Astrocyte (in vitro differentiated cells and primary cell): ENCODE measurements around the gene DNAH6. TPM values are rescaled to one million over a fixed set of nuclear protein-coding genes. Genes with fewer than 3 reads are reported as not detected.

Experiments
- DNase-seq: peaks from one replicate; pipeline ENCODE4 v3.0.0-alpha.2; 2010; ENCODE audit warnings: low read depth
- FAIRE-seq: peaks from 2 replicates; lab custom pipeline; 2011; peaks lifted over from hg19 to GRCh38; lab: Jason Lieb, UNC
- H2AFZ ChIP-seq: 2 replicates; pipeline ENCODE4 v1.6.0; 2012; ENCODE audit warnings: low read depth, low read length, inconsistent platforms
- H3K27ac ChIP-seq: 2 replicates; pipeline ENCODE4 v1.5.1; 2011; ENCODE audit warnings: low read depth, low read length, inconsistent platforms
- H3K27me3 ChIP-seq: 2 replicates; pipeline ENCODE4 v1.6.0; 2011; ENCODE audit warnings: low read length, inconsistent platforms; ENCODE audit not compliant: insufficient read depth
- H3K36me3 ChIP-seq: 2 replicates; pipeline ENCODE4 v1.5.1; 2011; ENCODE audit warnings: low read length, inconsistent platforms; ENCODE audit not compliant: insufficient read depth
- H3K4me1 ChIP-seq: 2 replicates; pipeline ENCODE4 v1.5.1; 2011; ENCODE audit warnings: low read length, inconsistent platforms; ENCODE audit not compliant: insufficient read depth
- H3K4me2 ChIP-seq: 2 replicates; pipeline ENCODE4 v1.6.0; 2012; ENCODE audit warnings: low read length, inconsistent platforms
- H3K4me3 ChIP-seq: 2 replicates; pipeline ENCODE4 v1.5.1; 2011; ENCODE audit warnings: low read depth, mild to moderate bottlenecking, low read length, inconsistent platforms; ENCODE audit not compliant: insufficient read depth
- H3K79me2 ChIP-seq: 2 replicates; pipeline ENCODE4 v1.6.0; 2012; ENCODE audit warnings: mild to moderate bottlenecking, low read length, inconsistent platforms; ENCODE audit not compliant: insufficient read depth
- H3K9ac ChIP-seq: 2 replicates; pipeline ENCODE4 v1.6.0; 2012; ENCODE audit warnings: mild to moderate bottlenecking, low read length, inconsistent platforms
- H3K9me3 ChIP-seq: 2 replicates; pipeline ENCODE4 v1.5.1; 2012; ENCODE audit warnings: low read depth, mild to moderate bottlenecking, low read length, inconsistent platforms; ENCODE audit not compliant: insufficient read depth
- H4K20me1 ChIP-seq: 2 replicates; pipeline ENCODE4 v1.6.0; 2012; ENCODE audit warnings: low read length, inconsistent platforms; ENCODE audit not compliant: insufficient read depth
- H3K27ac Mint-ChIP-seq: one replicate; pipeline ENCODE4 v1.8.0; 2021; ENCODE audit warnings: mild to moderate bottlenecking, mixed read lengths; ENCODE audit not compliant: unreplicated experiment
- H3K27me3 Mint-ChIP-seq: one replicate; pipeline ENCODE4 v1.8.0; 2021; ENCODE audit warnings: low read depth, mixed read lengths; ENCODE audit not compliant: unreplicated experiment
- H3K36me3 Mint-ChIP-seq: one replicate; pipeline ENCODE4 v1.8.0; 2021; ENCODE audit warnings: low read depth, mixed read lengths; ENCODE audit not compliant: unreplicated experiment
- H3K4me1 Mint-ChIP-seq: one replicate; pipeline ENCODE4 v1.8.0; 2021; ENCODE audit warnings: low read depth, mixed read lengths; ENCODE audit not compliant: unreplicated experiment
- H3K4me3 Mint-ChIP-seq: one replicate; pipeline ENCODE4 v1.8.0; 2021; ENCODE audit warnings: mild to moderate bottlenecking, moderate library complexity, mixed read lengths; ENCODE audit not compliant: unreplicated experiment
- H3K9me3 Mint-ChIP-seq: one replicate; pipeline ENCODE4 v1.8.0; 2021; ENCODE audit warnings: mild to moderate bottlenecking, mixed read lengths; ENCODE audit not compliant: unreplicated experiment
- CTCF ChIP-seq: IDR thresholded peaks from 2 replicates; pipeline ENCODE4 v1.5.1; 2011; ENCODE audit warnings: low read depth, mild to moderate bottlenecking, inconsistent platforms, low read length, moderate library complexity; ENCODE audit not compliant: insufficient read depth
- EZH2 ChIP-seq: IDR thresholded peaks from 2 replicates; pipeline ENCODE4 v1.6.1; 2012; ENCODE audit warnings: mild to moderate bottlenecking, low read length, inconsistent platforms; ENCODE audit not compliant: insufficient read depth
- total RNA-seq: library from RNA; stranded (reverse); gene quantifications from 2 replicates; pipeline ENCODE4 v1.2.1, GENCODE V29; 2021

Gene DNAH6
- total RNA-seq, 1 donor from 2014 or later: 0.20 TPM

- H3K4me1 ChIP-seq: no peaks in the 10 kb centered on the region
- H3K4me2 ChIP-seq: no peak overlapping the region
- H3K4me3 Mint-ChIP-seq: no peak overlapping the region
- FAIRE-seq (no peak), DNase-seq (peak; percentile 39)
- no peaks in the 10 kb centered on the region for H3K27me3 ChIP-seq
- H3K36me3 ChIP-seq: no peaks in the 10 kb centered on the region
- no peaks in the 10 kb centered on the region for H3K9me3 ChIP-seq
- no peaks in the 10 kb centered on the region for H3K27me3 Mint-ChIP-seq
- TF ChIP-seq CTCF (no peak), EZH2 (no peak)
- no peak overlapping the region for H3K9ac ChIP-seq
- peaks cover 2% of the 10 kb centered on the region for H3K36me3 Mint-ChIP-seq
- no peak overlapping the region for H3K4me3 ChIP-seq
- peaks cover 4% of the 10 kb centered on the region for H3K4me1 Mint-ChIP-seq
- peaks cover 3% of the 10 kb centered on the region for H3K9me3 Mint-ChIP-seq
- no peak overlapping the region for H3K27ac Mint-ChIP-seq
- no peak overlapping the region for H2AFZ ChIP-seq
- no peaks in the 10 kb centered on the region for H3K79me2 ChIP-seq
- no peaks in the 10 kb centered on the region for H4K20me1 ChIP-seq
- no peak overlapping the region for H3K27ac ChIP-seq
Measured at GRCh38 chr2:84815146-84815545, 298.8 kb downstream of the DNAH6 start.

- Histone ChIP-seq H3K27ac (no peak overlapping the region), H3K79me2 (no peaks in the 10 kb centered on the region), H4K20me1 (no peaks in the 10 kb centered on the region), H3K4me3 (no peak overlapping the region), H3K27me3 (no peaks in the 10 kb centered on the region), H3K9me3 (no peaks in the 10 kb centered on the region), H3K4me2 (no peak overlapping the region), H2AFZ (no peak overlapping the region), H3K9ac (no peak overlapping the region), H3K4me1 (no peaks in the 10 kb centered on the region), H3K36me3 (no peaks in the 10 kb centered on the region)
- H3K9me3 Mint-ChIP-seq: peaks cover 3% of the 10 kb centered on the region
- no peak overlapping the region for H3K4me3 Mint-ChIP-seq
- H3K36me3 Mint-ChIP-seq: peaks cover 2% of the 10 kb centered on the region
- DNase-seq: no peak
- H3K27ac Mint-ChIP-seq: no peak overlapping the region
- peaks cover 4% of the 10 kb centered on the region for H3K4me1 Mint-ChIP-seq
- no peak for FAIRE-seq
- no peaks in the 10 kb centered on the region for H3K27me3 Mint-ChIP-seq
- TF ChIP-seq EZH2: no peak
- TF ChIP-seq CTCF: no peak
Measured at GRCh38 chr2:84816426-84817026, 300.2 kb downstream of the DNAH6 start.

DNA sequence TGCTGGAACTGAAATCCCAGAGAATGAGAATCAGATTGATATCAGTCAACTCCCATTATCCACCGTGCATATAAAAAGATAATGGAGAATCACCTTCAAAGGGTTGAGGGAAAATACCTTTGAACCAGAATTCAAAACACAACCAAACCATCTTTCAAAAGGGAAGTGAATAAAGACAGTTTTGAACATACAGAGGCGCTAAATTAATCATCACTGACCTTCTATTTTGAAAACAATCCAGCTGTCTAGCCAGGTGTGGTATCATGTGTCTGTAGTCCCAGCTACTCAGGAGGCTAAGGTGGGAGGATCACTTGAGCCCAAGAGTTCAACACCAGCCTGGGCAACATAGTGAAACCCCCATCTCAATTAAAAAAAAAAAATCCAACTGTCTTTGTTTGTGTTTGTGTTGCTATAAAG is 300.9 kb downstream of the DNAH6 start:
- no peak for DNase-seq
- H3K4me3 Mint-ChIP-seq: no peak overlapping the region
- Histone ChIP-seq H3K79me2 (no peaks in the 10 kb centered on the region), H3K9ac (no peak overlapping the region), H4K20me1 (no peaks in the 10 kb centered on the region), H2AFZ (no peak overlapping the region), H3K9me3 (no peaks in the 10 kb centered on the region), H3K36me3 (no peaks in the 10 kb centered on the region), H3K4me3 (no peak overlapping the region), H3K4me1 (no peaks in the 10 kb centered on the region), H3K27ac (no peak overlapping the region), H3K27me3 (no peaks in the 10 kb centered on the region), H3K4me2 (no peak overlapping the region)
- H3K27ac Mint-ChIP-seq: no peak overlapping the region
- no peaks in the 10 kb centered on the region for H3K27me3 Mint-ChIP-seq
- H3K36me3 Mint-ChIP-seq: peaks cover 2% of the 10 kb centered on the region
- H3K9me3 Mint-ChIP-seq: no peaks in the 10 kb centered on the region
- FAIRE-seq: no peak
- TF ChIP-seq EZH2: no peak
- TF ChIP-seq CTCF: no peak
- H3K4me1 Mint-ChIP-seq: peaks cover 4% of the 10 kb centered on the region
